Heart right ventricle (tissue), 16 donors: ENCODE data around the gene LRRC17. TPM values are rescaled to one million over a fixed set of nuclear protein-coding genes. Genes with fewer than 3 reads are reported as not detected.
"Not testable (repeated sequence)": the region's sequence is repeated elsewhere in the genome, so short reads cannot be mapped to it uniquely, and the experiment has no call there.

Source experiments
- ATAC-seq, 8 donors: fragments of 200-7000 bp; cut with Tn5 transposase; one replicate each; pipeline ENCODE4 v1.9.1; 2020; ENCODE audit warnings: mild to moderate bottlenecking in 8 of 8, moderate library complexity in 8 of 8, moderate number of reproducible peaks in 1 of 8
- DNase-seq, 2 donors: peaks; one replicate each; pipeline ENCODE4 v3.0.0-alpha.2; 2020
- H3K27ac ChIP-seq, 10 donors: fragments of 200-600 bp; sonication (generic) in 2 of 10; one replicate each; pipeline versions ENCODE4 v1.5.0 to v1.8.0; 2020 to 2022; ENCODE audit warnings: mild to moderate bottlenecking in 3 of 10
- H3K27me3 ChIP-seq, 7 donors: fragments of 200-600 bp; one replicate each; pipeline ENCODE4 v1.8.0; 2021 to 2022; ENCODE audit warnings: mild to moderate bottlenecking in 2 of 7
- H3K36me3 ChIP-seq, 9 donors: fragments of 200-600 bp; sonication (generic) in 1 of 9; one replicate each; pipeline versions ENCODE4 v1.5.0 to v1.8.0; 2020 to 2022; ENCODE audit warnings: mild to moderate bottlenecking in 2 of 9
- H3K4me1 ChIP-seq, 9 donors: fragments of 200-600 bp; sonication (generic) in 1 of 9; one replicate each; pipeline versions ENCODE4 v1.5.0 to v1.8.0; 2020 to 2022; ENCODE audit warnings: mild to moderate bottlenecking in 4 of 9
- H3K4me3 ChIP-seq, 10 donors: fragments of 200-600 bp; sonication (generic) in 2 of 10; one replicate each; pipeline versions ENCODE4 v1.5.0 to v1.8.0; 2020 to 2022; ENCODE audit warnings: mild to moderate bottlenecking in 7 of 10, moderate library complexity in 2 of 10
- H3K9me3 ChIP-seq, 11 donors: fragments of 200-600 bp in 10 of 11; sonication (generic) in 2 of 11; one replicate each; pipeline versions ENCODE4 v1.5.0 to v1.8.0; 2013 to 2022; ENCODE audit warnings: mild to moderate bottlenecking in 2 of 11, control low read depth in 1 of 11, moderate library complexity in 1 of 11
- CTCF ChIP-seq, 9 donors: fragments of 200-600 bp; sonication (generic) in 2 of 9; IDR thresholded peaks; one replicate each; pipeline versions ENCODE4 v1.5.0 to v1.8.0; 2021 to 2022; ENCODE audit warnings: antibody characterized with exemption in 9 of 9, mild to moderate bottlenecking in 5 of 9, moderate library complexity in 1 of 9
- WGBS, 2 donors: extraction: QIAGEN DNeasy Blood & Tissue Kit; methylation state at CpG; one replicate each; pipeline ENCODE4 v1.1.7; 2013; ENCODE audit warnings: inconsistent platforms in 1 of 2; 5-methylcytosine and 5-hydroxymethylcytosine counted together
- intact Hi-C, 10 donors: fragments of 100-400 bp; cut with DNase I; formaldehyde crosslinking; loops; one replicate each; pipeline versions ENCODE4 v1.11.1 to v1.14.2; 2022
- polyA plus RNA-seq, 2 donors: library from polyadenylated mRNA; stranded (reverse); fragments of 200-250 nt; gene quantifications; one replicate each; pipeline ENCODE4 v1.2.3, GENCODE V29; 2013
- total RNA-seq, 10 donors: library from RNA; stranded (reverse); fragmentation: NEBNext Ultra II Directional in 3 of 10; extraction: Animal tissue kit (Norgen Biotek cat#: 25700) in 3 of 10; gene quantifications; one replicate each; pipeline versions ENCODE4 v1.2.1 to v1.2.4, GENCODE V29; 2021 to 2023
- donor health status: Arrhythmogenic right ventricular cardiomyopathy.
- donor health status: ischemic (EF 13 %, LVEDD 7.1; RV severe dilation, severe dysfunction).
- donor health status: healthy with polysubstance abuse.
- donor health status: DM: no; HTN: yes; CAD: no.
- donor health status: DM: no; HTN: no; CAD: no.
- donor health status: ischemic (EF 25% LVEDD 6.9; RV normal size, moderate dysfunction).
- donor health status: ischemic (EF 25% LVEDD 5.7; RV mildly dilated, moderate dysfunction).
- donor health status: healthy.
- donor health status: DM: yes; HTN: yes; CAD: no.
- donor health status: Ischemic cardiomyopathy.
- donor health status: ischemic (EF 35%, LVEDD 5.7; RV mildly dilated, moderate dysfunction).
- donor health status: nonischemic (EF 11% LVEDD 7.7; RV severe dilation, severe dysfunction).
- donor health status: DM: yes; HTN: yes; CAD: no.
- donor health status: PGD.
- donor health status: ischemic (EF 29% LVEDD 5.4; RV normal size, mild dysfunction).
- donor health status: nonischemic (EF 23%, LVEDD 6.1; RV moderate dilation, normal function).

The LRRC17 gene
- total and polyA plus RNA-seq, 12 donors = 0.12 to 9.5 (median 2.6) TPM

- ATAC-seq (no peak), DNase-seq (no peak)
- no peak for TF ChIP-seq CTCF (IDR thresholded peaks at IDR 0.05)
- Histone ChIP-seq H3K4me1 (peaks cover 0 to 7% (median 0%) of the 10 kb centered on the region in 9 donors), H3K27me3 (no peaks in the 10 kb centered on the region), H3K4me3 (no peak overlapping the region), H3K27ac (no peak overlapping the region), H3K36me3 (no peaks in the 10 kb centered on the region), H3K9me3 (peaks cover 0 to 46% (median 0%) of the 10 kb centered on the region in 11 donors)
- intact Hi-C loops = no loop called here
Observed at GRCh38 chr7:102953406-102953805, 40.6 kb downstream of the LRRC17 start.

- H3K4me1 ChIP-seq, H3K36me3 ChIP-seq, DNase-seq, H3K27me3 ChIP-seq, intact Hi-C loops, H3K4me3 ChIP-seq, ATAC-seq, H3K27ac ChIP-seq: not testable (repeated sequence)
- H3K9me3 ChIP-seq = peaks cover 0 to 46% (median 0%) of the 10 kb centered on the region in 11 donors
- WGBS, 2 donors = 81 to 98% methylated on average over 4 of the region's 4 CpGs
Observed at GRCh38 chr7:102954359-102954758, 41.6 kb downstream of the LRRC17 start.

- intact Hi-C loops, ATAC-seq, DNase-seq, H3K27me3 ChIP-seq, H3K4me3 ChIP-seq, H3K36me3 ChIP-seq, H3K27ac ChIP-seq, H3K4me1 ChIP-seq: not testable (repeated sequence)
- WGBS, 2 donors = 85 to 95% methylated on average over 3 of the region's 3 CpGs
- peaks cover 0 to 49% (median 0%) of the 10 kb centered on the region in 11 donors for H3K9me3 ChIP-seq
Observed at GRCh38 chr7:102958004-102958403, 45.2 kb downstream of the LRRC17 start.

GRCh38 chr7:102961993-102962392 lies 49.2 kb downstream of the LRRC17 start:
- H3K36me3 ChIP-seq, DNase-seq, ATAC-seq: not testable (repeated sequence)

GRCh38 chr7:102966465-102966864 lies 53.7 kb downstream of the LRRC17 start:
- Histone ChIP-seq H3K27ac (no peak overlapping the region), H3K27me3 (no peaks in the 10 kb centered on the region), H3K36me3 (no peaks in the 10 kb centered on the region), H3K4me1 (no peaks in the 10 kb centered on the region), H3K9me3 (peaks cover 0 to 3% (median 0%) of the 10 kb centered on the region in 11 donors), H3K4me3 (no peak overlapping the region)
- no peak for DNase-seq
- ATAC-seq = no peak
- 56 to 62% methylated on average over 2 of the region's 2 CpGs for WGBS, 2 donors
- intact Hi-C loops = no loop called here
- no peak for TF ChIP-seq CTCF (IDR thresholded peaks at IDR 0.05)

More at GRCh38 chr7:102961993-102962392, 49.2 kb downstream of the LRRC17 start:
- H3K4me3 ChIP-seq, intact Hi-C loops, H3K4me1 ChIP-seq, H3K27ac ChIP-seq, H3K27me3 ChIP-seq: not testable (repeated sequence)
- WGBS, 2 donors = 57 to 64% methylated on average over 1 of the region's 2 CpGs
- peaks cover 0 to 14% (median 0%) of the 10 kb centered on the region in 11 donors for H3K9me3 ChIP-seq

GRCh38 chr7:102967798-102968197 lies 55.0 kb downstream of the LRRC17 start:
- ATAC-seq (no peak), DNase-seq (no peak)
- TF ChIP-seq CTCF (IDR thresholded peaks at IDR 0.05) = no peak
- H3K36me3 ChIP-seq = no peaks in the 10 kb centered on the region
- H3K4me3 ChIP-seq = no peak overlapping the region
- H3K9me3 ChIP-seq = no peaks in the 10 kb centered on the region
- H3K27ac ChIP-seq = no peak overlapping the region
- H3K4me1 ChIP-seq = no peaks in the 10 kb centered on the region
- H3K27me3 ChIP-seq = no peaks in the 10 kb centered on the region
- intact Hi-C loops = no loop called here
